PFSK-1 (cell line): Measurements from ENCODE around the gene GSTP1.

Source experiments
- FOXP2 ChIP-seq: optimal IDR thresholded peaks from 2 replicates; pipeline ENCODE3; 2011; ENCODE audit warnings: borderline replicate concordance, control low read depth, inconsistent platforms; ENCODE audit not compliant: insufficient read depth; ENCODE audit errors: extremely low read length, extremely low read depth
- POLR2AphosphoS5 ChIP-seq: IDR thresholded peaks from 2 replicates; pipeline ENCODE4 v1.6.1; 2012; ENCODE audit warnings: low read depth, mild to moderate bottlenecking, control low read depth, low read length, moderate library complexity
- SIN3A ChIP-seq: IDR thresholded peaks from 2 replicates; pipeline ENCODE4 v1.6.1; 2012; ENCODE audit warnings: mild to moderate bottlenecking, low read length, moderate library complexity, borderline replicate concordance; ENCODE audit not compliant: insufficient read depth
- TAF1 ChIP-seq: IDR thresholded peaks from 2 replicates; pipeline ENCODE4 v1.6.1; 2012; ENCODE audit warnings: low read length, control low read depth, borderline replicate concordance; ENCODE audit not compliant: insufficient read depth

- TF ChIP-seq TAF1 (no peak), SIN3A (no peak), POLR2AphosphoS5 (no peak), FOXP2 (no peak)
Observed at GRCh38 chr11:67544616-67545242, 38.9 kb upstream of the GSTP1 start.
